Measurements from ENCODE around the gene MYPOP. TPM values are rescaled to one million over a fixed set of nuclear protein-coding genes. Genes with fewer than 3 reads are reported as not detected.
A peak's percentile ranks its signal among the peaks of the same experiment; 100 is the strongest.

The MYPOP gene
- total RNA-seq, 1 donor from 2014 or later, result 11.9 TPM

GRCh38 chr19:45929247-45929646, 26.8 kb upstream of the MYPOP start:
- H3K9me3 Mint-ChIP-seq (ENCODE audit: low read depth), result no peaks in the 10 kb centered on the region
- no peaks in the 10 kb centered on the region for H3K36me3 Mint-ChIP-seq (ENCODE audit: low read depth)
- H3K4me3 Mint-ChIP-seq (ENCODE audit: unreplicated experiment), result no peak overlapping the region
- H3K27me3 Mint-ChIP-seq (ENCODE audit: low read depth), result peaks cover 35% of the 10 kb centered on the region
- H3K27ac Mint-ChIP-seq (ENCODE audit: unreplicated experiment), result no peak overlapping the region
- no peak for DNase-seq (ENCODE audit: low spot score)
- no peak for TF ChIP-seq CTCF (IDR thresholded peaks at IDR 0.05)
- H3K4me1 Mint-ChIP-seq (ENCODE audit: low read depth), result peaks cover 7% of the 10 kb centered on the region

DNA sequence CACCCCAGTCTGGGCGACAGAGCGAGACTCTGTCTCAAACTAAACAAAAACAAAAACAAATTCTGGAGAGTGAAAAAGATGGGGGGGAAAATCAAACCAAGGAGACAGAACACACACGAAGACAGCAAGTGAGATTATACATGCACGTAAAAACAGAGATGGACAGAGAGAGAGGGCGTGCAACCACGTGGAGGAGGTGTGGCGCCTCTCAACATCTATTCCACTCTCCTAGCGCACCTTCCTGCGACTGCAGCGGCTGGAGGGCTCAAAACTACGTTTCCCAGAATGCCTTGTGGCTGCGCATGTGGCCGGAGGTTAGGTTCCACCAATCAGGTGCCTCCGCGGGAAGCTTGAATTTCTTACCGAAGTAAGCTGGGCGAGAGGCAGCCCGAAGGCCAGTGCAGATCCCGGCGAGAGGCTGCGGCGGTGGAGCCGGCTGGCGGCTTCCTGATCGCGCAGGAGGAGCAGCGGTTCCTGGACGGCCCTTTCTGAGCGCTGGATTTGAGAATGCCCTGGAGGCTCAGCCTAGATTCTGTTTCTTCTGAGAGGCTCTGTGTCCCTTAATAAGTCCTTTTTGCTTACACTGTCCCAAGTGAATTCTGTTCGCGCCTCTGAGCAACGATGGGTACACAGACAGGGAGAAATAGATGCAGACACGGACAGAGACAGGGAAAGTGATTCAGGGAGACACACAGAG, 25.3 kb upstream of the MYPOP start:
- Mint-ChIP-seq H3K27me3 (ENCODE audit: low read depth) (peaks cover 27% of the 10 kb centered on the region), H3K4me1 (ENCODE audit: low read depth) (peaks cover 7% of the 10 kb centered on the region), H3K36me3 (ENCODE audit: low read depth) (no peaks in the 10 kb centered on the region), H3K4me3 (ENCODE audit: unreplicated experiment) (no peak overlapping the region), H3K27ac (ENCODE audit: unreplicated experiment) (no peak overlapping the region), H3K9me3 (ENCODE audit: low read depth) (no peaks in the 10 kb centered on the region)
- no peak for DNase-seq (ENCODE audit: low spot score)
- TF ChIP-seq CTCF (IDR thresholded peaks at IDR 0.05), result no peak

GRCh38 chr19:45924891-45925447, 22.6 kb upstream of the MYPOP start:
- Mint-ChIP-seq H3K4me3 (ENCODE audit: unreplicated experiment) (no peak overlapping the region), H3K27me3 (ENCODE audit: low read depth) (peaks cover 17% of the 10 kb centered on the region), H3K4me1 (ENCODE audit: low read depth) (peaks cover 7% of the 10 kb centered on the region), H3K36me3 (ENCODE audit: low read depth) (no peaks in the 10 kb centered on the region), H3K9me3 (ENCODE audit: low read depth) (no peaks in the 10 kb centered on the region), H3K27ac (ENCODE audit: unreplicated experiment) (no peak overlapping the region)
- no peak for DNase-seq (ENCODE audit: low spot score)
- no peak for TF ChIP-seq CTCF (IDR thresholded peaks at IDR 0.05)

DNA sequence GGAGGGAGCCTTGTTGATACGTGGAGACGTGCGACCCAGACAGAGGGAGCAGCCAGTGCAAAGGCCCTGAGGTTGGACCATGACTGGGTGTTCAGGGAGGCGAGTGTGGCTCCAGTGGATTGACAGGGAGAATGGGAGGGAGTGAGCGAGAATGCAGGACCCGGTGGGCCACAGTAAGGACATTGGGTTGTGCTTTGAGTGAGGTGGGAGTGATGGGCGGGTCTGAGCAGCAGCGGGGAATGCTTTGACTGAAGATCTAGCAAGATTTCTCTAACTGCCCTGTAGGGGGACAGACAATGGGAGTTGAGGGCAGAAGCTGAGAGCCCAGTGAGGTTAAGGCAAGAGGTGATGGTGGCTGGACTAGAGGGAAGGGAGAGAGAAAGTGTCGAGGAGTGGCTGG, 19.9 kb upstream of the MYPOP start:
- peak; percentile 28 for TF ChIP-seq CTCF (IDR thresholded peaks at IDR 0.05)
- H3K4me3 Mint-ChIP-seq (ENCODE audit: unreplicated experiment), result no peak overlapping the region
- no peaks in the 10 kb centered on the region for H3K4me1 Mint-ChIP-seq (ENCODE audit: low read depth)
- no peaks in the 10 kb centered on the region for H3K9me3 Mint-ChIP-seq (ENCODE audit: low read depth)
- peaks cover 21% of the 10 kb centered on the region for H3K27me3 Mint-ChIP-seq (ENCODE audit: low read depth)
- H3K27ac Mint-ChIP-seq (ENCODE audit: unreplicated experiment), result no peak overlapping the region
- no peak for DNase-seq (ENCODE audit: low spot score)
- H3K36me3 Mint-ChIP-seq (ENCODE audit: low read depth), result no peaks in the 10 kb centered on the region

GRCh38 chr19:45920458-45920857, 18.0 kb upstream of the MYPOP start:
- Mint-ChIP-seq H3K4me3 (ENCODE audit: unreplicated experiment) (no peak overlapping the region), H3K36me3 (ENCODE audit: low read depth) (no peaks in the 10 kb centered on the region), H3K4me1 (ENCODE audit: low read depth) (no peaks in the 10 kb centered on the region), H3K9me3 (ENCODE audit: low read depth) (no peaks in the 10 kb centered on the region), H3K27ac (ENCODE audit: unreplicated experiment) (no peak overlapping the region), H3K27me3 (ENCODE audit: low read depth) (peaks cover 24% of the 10 kb centered on the region)
- no peak for TF ChIP-seq CTCF (IDR thresholded peaks at IDR 0.05)
- no peak for DNase-seq (ENCODE audit: low spot score)

Data from chondrocyte (in vitro differentiated cells).